ENCODE results near the gene CD4. TPM values are rescaled to one million over a fixed set of nuclear protein-coding genes. Genes with fewer than 3 reads are reported as not detected.

CD4 gene
- total and polyA plus RNA-seq, 2 donors (not counting 3 experiments of a cell fraction or from before 2014, with no cell fraction given), result not detected

DNA sequence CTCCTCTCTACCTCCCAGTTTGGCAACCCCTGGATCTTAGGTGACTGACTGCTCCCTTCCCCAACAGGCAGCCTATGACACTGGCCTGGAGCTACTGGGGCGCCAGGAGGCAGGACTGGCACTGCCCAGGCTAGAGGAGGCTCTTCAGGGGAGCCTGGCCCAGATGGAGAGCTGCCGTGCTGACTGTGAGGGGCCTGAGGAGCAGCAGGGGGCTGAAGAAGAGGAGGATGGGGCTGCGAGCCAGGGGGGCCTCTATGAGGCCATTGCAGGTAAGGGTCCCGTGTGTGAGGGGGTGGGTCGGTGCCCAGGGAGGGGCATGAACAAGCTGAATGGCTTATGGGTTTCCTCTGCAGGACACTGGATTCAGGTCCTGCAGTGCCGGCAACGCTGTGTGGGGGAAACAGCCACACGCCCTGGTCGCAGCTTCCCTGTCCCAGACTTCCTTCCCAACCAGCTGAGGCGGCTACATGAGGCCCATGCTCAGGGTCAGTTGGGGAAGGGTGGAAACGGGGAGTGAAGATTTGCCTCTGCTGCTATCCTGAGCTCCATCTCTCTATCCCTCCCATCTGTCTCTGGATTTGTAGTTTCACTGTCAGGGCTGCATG is 41.1 kb downstream of the CD4 start:
- Histone ChIP-seq H2AFZ (ENCODE audit: low read depth, low read length) (no peak overlapping the region), H3K27ac (ENCODE audit: insufficient read depth, low read depth, low read length) (no peak overlapping the region), H3K79me2 (ENCODE audit: control insufficient read depth, insufficient read depth, low read length) (peaks cover 25% of the 10 kb centered on the region), H3K9me1 (replicated peaks; ENCODE audit: control insufficient read depth, extremely low read depth, insufficient read depth, low read length) (no peaks in the 10 kb centered on the region), H3K36me3 (ENCODE audit: control insufficient read depth in 2 of 2, extremely low read depth in 1 of 2, insufficient read depth in 2 of 2, low read length in 2 of 2) (peaks cover 0 to 18% of the 10 kb centered on the region in 2 experiments), H3K4me2 (ENCODE audit: insufficient read depth, low read length) (no peak overlapping the region), H3K4me3 (replicated peaks in 1 of 3; ENCODE audit: insufficient read depth in 1 of 3, low read depth in 1 of 3, low read length in 3 of 3) (no peak overlapping the region), H3K9ac (replicated peaks; ENCODE audit: extremely low read depth, insufficient read depth, low read length) (no peak overlapping the region), H3K9me3 (replicated peaks; ENCODE audit: control insufficient read depth, insufficient read depth, low read length) (no peaks in the 10 kb centered on the region), H3K4me1 (ENCODE audit: control insufficient read depth, extremely low read depth, insufficient read depth, low read length) (peaks cover 14% of the 10 kb centered on the region), H4K20me1 (replicated peaks; ENCODE audit: control insufficient read depth, extremely low read depth, insufficient read depth, low read length) (no peaks in the 10 kb centered on the region), H3K27me3 (ENCODE audit: control insufficient read depth in 2 of 2, insufficient read depth in 2 of 2, low read length in 2 of 2) (no peaks in the 10 kb centered on the region)
- intact Hi-C loops (cut with micrococcal nuclease), result no loop called here
- dilution Hi-C loops (cut with MboI; ENCODE audit: extremely low pct_ligation_motif_present, low sequenced_read_pairs), result no loop called here
- DNase-seq (ENCODE audit: low read depth, low spot score) (no peak), FAIRE-seq (no peak)
- TF ChIP-seq EZH2 (IDR thresholded peaks at IDR 0.05; ENCODE audit: borderline replicate concordance, low read depth, low read length, severe bottlenecking) (no peak), POLR2AphosphoS5 (IDR thresholded peaks at IDR 0.05; ENCODE audit: insufficient read depth, low read depth, low read length) (no peak), POLR2A (IDR thresholded peaks at IDR 0.05; ENCODE audit: low read depth, low read length) (no peak), GATA2 (IDR thresholded peaks at IDR 0.05; ENCODE audit: insufficient read depth, insufficient read length, low read depth, low read length) (no peak), MYC (IDR thresholded peaks at IDR 0.05; ENCODE audit: low read depth, low read length) (no peak), FOS (IDR thresholded peaks at IDR 0.05; ENCODE audit: borderline replicate concordance, insufficient read depth, low read length) (no peak), JUN (IDR thresholded peaks at IDR 0.05; ENCODE audit: borderline replicate concordance, insufficient read depth, insufficient read length, low read depth) (no peak)
- TF ChIP-seq, protein P1, sequence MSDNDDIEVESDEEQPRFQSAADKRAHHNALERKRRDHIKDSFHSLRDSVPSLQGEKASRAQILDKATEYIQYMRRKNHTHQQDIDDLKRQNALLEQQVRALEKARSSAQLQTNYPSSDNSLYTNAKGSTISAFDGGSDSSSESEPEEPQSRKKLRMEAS (IDR thresholded peaks at IDR 0.05; ENCODE audit: insufficient read depth, insufficient read length), result no peak
- TF ChIP-seq, protein P2, sequence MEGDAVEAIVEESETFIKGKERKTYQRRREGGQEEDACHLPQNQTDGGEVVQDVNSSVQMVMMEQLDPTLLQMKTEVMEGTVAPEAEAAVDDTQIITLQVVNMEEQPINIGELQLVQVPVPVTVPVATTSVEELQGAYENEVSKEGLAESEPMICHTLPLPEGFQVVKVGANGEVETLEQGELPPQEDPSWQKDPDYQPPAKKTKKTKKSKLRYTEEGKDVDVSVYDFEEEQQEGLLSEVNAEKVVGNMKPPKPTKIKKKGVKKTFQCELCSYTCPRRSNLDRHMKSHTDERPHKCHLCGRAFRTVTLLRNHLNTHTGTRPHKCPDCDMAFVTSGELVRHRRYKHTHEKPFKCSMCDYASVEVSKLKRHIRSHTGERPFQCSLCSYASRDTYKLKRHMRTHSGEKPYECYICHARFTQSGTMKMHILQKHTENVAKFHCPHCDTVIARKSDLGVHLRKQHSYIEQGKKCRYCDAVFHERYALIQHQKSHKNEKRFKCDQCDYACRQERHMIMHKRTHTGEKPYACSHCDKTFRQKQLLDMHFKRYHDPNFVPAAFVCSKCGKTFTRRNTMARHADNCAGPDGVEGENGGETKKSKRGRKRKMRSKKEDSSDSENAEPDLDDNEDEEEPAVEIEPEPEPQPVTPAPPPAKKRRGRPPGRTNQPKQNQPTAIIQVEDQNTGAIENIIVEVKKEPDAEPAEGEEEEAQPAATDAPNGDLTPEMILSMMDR (IDR thresholded peaks at IDR 0.05; ENCODE audit: extremely low read depth in 1 of 2, insufficient read depth in 1 of 2, low read depth in 1 of 2, low read length in 2 of 2), result no peak
- ChIA-PET CTCF (interaction anchor here (1.3 to 12.0 kb wide), 3 partner anchors 18 to 210 kb away, joined by 3 to 148 read pairs (median 3); partner anchors contain the start of gene MLF2), POLR2A (interaction anchor here (0.5 to 0.9 kb wide), 2 partner anchors 22 to 90 kb away, joined by 3 to 6 read pairs; no protein-coding TSS in a partner anchor)
- BruUV-seq (replicated peaks), result no TSS peak
